Calu3 (cell line): ENCODE results near the gene APIP. TPM values are rescaled to one million over a fixed set of nuclear protein-coding genes. Genes with fewer than 3 reads are reported as not detected.

Source experiments
- BruUV-seq: library from RNA; stranded (reverse); fragments of 400-500 nt; replicated peaks from 2 replicates; lab custom pipeline; 2021; lab: Mats Ljungman, UMichigan
- CTCF ChIA-PET: fragments of 300-600 bp; sonication (Branson Sonifier 250); formaldehyde crosslinking; loops from one replicate; lab custom pipeline; 2022; ENCODE audit warnings: antibody characterized with exemption; lab: Charles Lee
- DNase-seq: peaks from one replicate; pipeline ENCODE4 v3.0.0; 2022
- H3K27ac Mint-ChIP-seq: one replicate; pipeline ENCODE4 v1.8.0; 2022; ENCODE audit warnings: mixed read lengths; ENCODE audit not compliant: unreplicated experiment
- H3K27me3 Mint-ChIP-seq: one replicate; pipeline ENCODE4 v1.8.0; 2022; ENCODE audit warnings: mixed read lengths; ENCODE audit not compliant: unreplicated experiment
- H3K36me3 Mint-ChIP-seq: one replicate; pipeline ENCODE4 v1.8.0; 2022; ENCODE audit warnings: mild to moderate bottlenecking, moderate library complexity, mixed read lengths; ENCODE audit not compliant: insufficient read depth, unreplicated experiment
- H3K4me1 Mint-ChIP-seq: one replicate; pipeline ENCODE4 v1.8.0; 2022; ENCODE audit warnings: mild to moderate bottlenecking, low read depth, mixed read lengths; ENCODE audit not compliant: unreplicated experiment
- H3K4me3 Mint-ChIP-seq: one replicate; pipeline ENCODE4 v1.8.0; 2022; ENCODE audit warnings: mild to moderate bottlenecking, low read depth, moderate library complexity, mixed read lengths; ENCODE audit not compliant: unreplicated experiment
- H3K9me3 Mint-ChIP-seq: one replicate; pipeline ENCODE4 v1.8.0; 2022; ENCODE audit warnings: low read depth, mixed read lengths; ENCODE audit not compliant: unreplicated experiment
- CTCF ChIP-seq: fragments of 200-600 bp; IDR thresholded peaks from one replicate; pipeline ENCODE4 v1.8.0; 2022; ENCODE audit warnings: antibody characterized with exemption; ENCODE audit not compliant: unreplicated experiment
- intact Hi-C: fragments of 100-400 bp; cut with micrococcal nuclease; formaldehyde crosslinking; loops from one replicate; pipeline ENCODE4 v1.10.0; 2022; ENCODE audit not compliant: unreplicated experiment
- total RNA-seq: library from RNA; stranded (reverse); gene quantifications from 2 replicates; pipeline ENCODE4 v1.2.3, GENCODE V29; 2022

Gene APIP
- total RNA-seq, 1 experiment from 2014 or later, result 42.4 TPM

- DNase-seq, result no peak
- H3K36me3 Mint-ChIP-seq, result no peaks in the 10 kb centered on the region
- H3K27ac Mint-ChIP-seq, result no peak overlapping the region
- no peak overlapping the region for H3K4me3 Mint-ChIP-seq
- no peak for TF ChIP-seq CTCF
- no peaks in the 10 kb centered on the region for H3K27me3 Mint-ChIP-seq
- CTCF ChIA-PET, result no interaction called here
- no TSS peak for BruUV-seq
- H3K9me3 Mint-ChIP-seq, result no peaks in the 10 kb centered on the region
- H3K4me1 Mint-ChIP-seq, result peaks cover 14% of the 10 kb centered on the region
- intact Hi-C loops, result no loop called here
Observed at GRCh38 chr11:34907934-34908593, 8.1 kb downstream of the APIP start.

- Mint-ChIP-seq H3K9me3 (peaks cover under 1% of the 10 kb centered on the region), H3K27me3 (no peaks in the 10 kb centered on the region), H3K27ac (no peak overlapping the region), H3K4me1 (peaks cover 14% of the 10 kb centered on the region), H3K4me3 (no peak overlapping the region), H3K36me3 (no peaks in the 10 kb centered on the region)
- DNase-seq, result no peak
- CTCF ChIA-PET, result no interaction called here
- intact Hi-C loops, result no loop called here
- no TSS peak for BruUV-seq
- TF ChIP-seq CTCF, result no peak
Observed at GRCh38 chr11:34905666-34906065, 10.5 kb downstream of the APIP start.

GRCh38 chr11:34904421-34904955 lies 11.7 kb downstream of the APIP start:
- peak overlapping the region; percentile 26 for H3K4me3 Mint-ChIP-seq
- BruUV-seq, result no TSS peak
- H3K4me1 Mint-ChIP-seq, result peaks cover 14% of the 10 kb centered on the region
- H3K36me3 Mint-ChIP-seq, result no peaks in the 10 kb centered on the region
- no peak for TF ChIP-seq CTCF
- DNase-seq, result peak; percentile 64
- no peaks in the 10 kb centered on the region for H3K27me3 Mint-ChIP-seq
- no peak overlapping the region for H3K27ac Mint-ChIP-seq
- H3K9me3 Mint-ChIP-seq, result peaks cover 4% of the 10 kb centered on the region
- intact Hi-C loops, result no loop called here
- CTCF ChIA-PET, result interaction anchor here (0.8 to 1.0 kb wide), 3 partner anchors 8 to 392 kb away, joined by 3 read pairs; no protein-coding TSS in a partner anchor

GRCh38 chr11:34899633-34900016 lies 16.6 kb downstream of the APIP start:
- no peaks in the 10 kb centered on the region for H3K36me3 Mint-ChIP-seq
- CTCF ChIA-PET, result no interaction called here
- peaks cover 6% of the 10 kb centered on the region for H3K4me1 Mint-ChIP-seq
- no TSS peak for BruUV-seq
- DNase-seq, result no peak
- no peak overlapping the region for H3K4me3 Mint-ChIP-seq
- no peak overlapping the region for H3K27ac Mint-ChIP-seq
- intact Hi-C loops, result loop anchor here (10.0 kb wide), 1 partner anchor 535 kb away; no protein-coding TSS in a partner anchor
- peaks cover 11% of the 10 kb centered on the region for H3K9me3 Mint-ChIP-seq
- no peaks in the 10 kb centered on the region for H3K27me3 Mint-ChIP-seq
- TF ChIP-seq CTCF, result no peak
